Activated CD4-positive, alpha-beta memory T cell treated with anti-CD3 and anti-CD28 coated beads, Interleukin-2, amount 10 ng/mL, durations not matched to agents 7 days and 5 days (primary cell): ENCODE results near the gene CACNA1C. TPM values are rescaled to one million over a fixed set of nuclear protein-coding genes. Genes with fewer than 3 reads are reported as not detected.

ENCODE experiments used
- CTCF ChIA-PET: fragments of 350-600 bp; sonication (Branson Sonifier 250); formaldehyde crosslinking; loops from one replicate; lab custom pipeline; 2021; ENCODE audit warnings: antibody characterized with exemption, inconsistent platforms; lab: Charles Lee
- POLR2A ChIA-PET: fragments of 350-600 bp; sonication (Branson Sonifier 250); formaldehyde crosslinking; loops from one replicate; lab custom pipeline; 2021; ENCODE audit warnings: antibody characterized with exemption; lab: Charles Lee
- DNase-seq: peaks from one replicate; pipeline ENCODE4 v3.0.0-alpha.2; 2020
- H3K27ac Mint-ChIP-seq: one replicate; pipeline ENCODE4 v1.8.0; 2021; ENCODE audit warnings: mild to moderate bottlenecking, mixed read lengths
- H3K27me3 Mint-ChIP-seq: one replicate; pipeline ENCODE4 v1.8.0; 2021; ENCODE audit warnings: mixed read lengths
- H3K36me3 Mint-ChIP-seq: one replicate; pipeline ENCODE4 v1.8.0; 2021; ENCODE audit warnings: low read depth, mixed read lengths
- H3K4me1 Mint-ChIP-seq: one replicate; pipeline ENCODE4 v1.8.0; 2021; ENCODE audit warnings: mixed read lengths
- H3K4me3 Mint-ChIP-seq: one replicate; pipeline ENCODE4 v1.8.0; 2021; ENCODE audit warnings: mild to moderate bottlenecking, mixed read lengths
- H3K9me3 Mint-ChIP-seq: one replicate; pipeline ENCODE4 v1.8.0; 2021; ENCODE audit warnings: mixed read lengths
- total RNA-seq, 2 experiments: library from RNA; stranded (reverse); gene quantifications; one replicate each; pipeline ENCODE4 v1.2.3, GENCODE V29; 2021

The CACNA1C gene
- total RNA-seq, 2 experiments from 2014 or later, result 0.30 TPM

- POLR2A ChIA-PET, result no interaction called here
- no peak overlapping the region for H3K27ac Mint-ChIP-seq
- H3K4me1 Mint-ChIP-seq, result peaks cover 3% of the 10 kb centered on the region
- no peaks in the 10 kb centered on the region for H3K36me3 Mint-ChIP-seq
- DNase-seq, result no peak
- no peaks in the 10 kb centered on the region for H3K9me3 Mint-ChIP-seq
- CTCF ChIA-PET, result interaction anchor here (1.4 to 1.6 kb wide), 2 partner anchors 10 to 288 kb away, joined by 4 to 7 read pairs; no protein-coding TSS in a partner anchor
- no peak overlapping the region for H3K4me3 Mint-ChIP-seq
- H3K27me3 Mint-ChIP-seq, result peaks cover 4% of the 10 kb centered on the region
These were observed 239.2 kb downstream of the CACNA1C start for GRCh38 chr12:2291947-2292346.

- Mint-ChIP-seq H3K27me3 (peaks cover 2% of the 10 kb centered on the region), H3K4me3 (no peak overlapping the region), H3K4me1 (peaks cover 3% of the 10 kb centered on the region), H3K9me3 (no peaks in the 10 kb centered on the region), H3K36me3 (no peaks in the 10 kb centered on the region), H3K27ac (no peak overlapping the region)
- DNase-seq, result no peak
- ChIA-PET POLR2A (no interaction called here), CTCF (no interaction called here)
These were observed 239.8 kb downstream of the CACNA1C start for GRCh38 chr12:2292560-2292959.

GRCh38 chr12:2294651-2295475, 242.1 kb downstream of the CACNA1C start:
- ChIA-PET CTCF (no interaction called here), POLR2A (no interaction called here)
- no peak overlapping the region for H3K27ac Mint-ChIP-seq
- no peak overlapping the region for H3K4me3 Mint-ChIP-seq
- no peaks in the 10 kb centered on the region for H3K36me3 Mint-ChIP-seq
- no peak for DNase-seq
- peaks cover 8% of the 10 kb centered on the region for H3K27me3 Mint-ChIP-seq
- H3K9me3 Mint-ChIP-seq, result no peaks in the 10 kb centered on the region
- peaks cover 3% of the 10 kb centered on the region for H3K4me1 Mint-ChIP-seq

GRCh38 chr12:2295941-2296461, 243.2 kb downstream of the CACNA1C start:
- POLR2A ChIA-PET, result no interaction called here
- Mint-ChIP-seq H3K27me3 (peaks cover 10% of the 10 kb centered on the region), H3K4me1 (peaks cover 3% of the 10 kb centered on the region), H3K27ac (no peak overlapping the region), H3K4me3 (no peak overlapping the region), H3K9me3 (no peaks in the 10 kb centered on the region), H3K36me3 (no peaks in the 10 kb centered on the region)
- CTCF ChIA-PET, result no interaction called here
- DNase-seq, result no peak

- H3K4me1 Mint-ChIP-seq, result peaks cover 3% of the 10 kb centered on the region
- CTCF ChIA-PET, result no interaction called here
These were observed 244.2 kb downstream of the CACNA1C start for GRCh38 chr12:2297004-2297403.

GRCh38 chr12:2297658-2298057, 244.9 kb downstream of the CACNA1C start:
- Mint-ChIP-seq H3K9me3 (no peaks in the 10 kb centered on the region), H3K27ac (no peak overlapping the region), H3K4me3 (no peak overlapping the region), H3K36me3 (no peaks in the 10 kb centered on the region), H3K4me1 (peaks cover 3% of the 10 kb centered on the region), H3K27me3 (peaks cover 10% of the 10 kb centered on the region)
- POLR2A ChIA-PET, result no interaction called here
- DNase-seq, result no peak
- CTCF ChIA-PET, result no interaction called here

More at GRCh38 chr12:2297004-2297403, 244.2 kb downstream of the CACNA1C start:
- DNase-seq, result no peak
- POLR2A ChIA-PET, result no interaction called here
- Mint-ChIP-seq H3K9me3 (no peaks in the 10 kb centered on the region), H3K4me3 (no peak overlapping the region), H3K27me3 (peaks cover 10% of the 10 kb centered on the region), H3K27ac (no peak overlapping the region), H3K36me3 (no peaks in the 10 kb centered on the region)

- Mint-ChIP-seq H3K9me3 (no peaks in the 10 kb centered on the region), H3K4me1 (peaks cover 3% of the 10 kb centered on the region), H3K4me3 (no peak overlapping the region), H3K27me3 (peaks cover 10% of the 10 kb centered on the region), H3K27ac (no peak overlapping the region), H3K36me3 (no peaks in the 10 kb centered on the region)
- DNase-seq, result no peak
- POLR2A ChIA-PET, result no interaction called here
- CTCF ChIA-PET, result no interaction called here
These were observed 245.9 kb downstream of the CACNA1C start for GRCh38 chr12:2298556-2299200.

- Mint-ChIP-seq H3K27me3 (peaks cover 10% of the 10 kb centered on the region), H3K4me3 (no peak overlapping the region), H3K9me3 (no peaks in the 10 kb centered on the region), H3K36me3 (no peaks in the 10 kb centered on the region), H3K27ac (no peak overlapping the region), H3K4me1 (peaks cover 3% of the 10 kb centered on the region)
- DNase-seq, result no peak
- ChIA-PET POLR2A (no interaction called here), CTCF (no interaction called here)
These were observed 246.4 kb downstream of the CACNA1C start for GRCh38 chr12:2299206-2299605.

GRCh38 chr12:2300168-2300567, 247.4 kb downstream of the CACNA1C start:
- no peak for DNase-seq
- H3K4me1 Mint-ChIP-seq, result no peaks in the 10 kb centered on the region
- peaks cover 10% of the 10 kb centered on the region for H3K27me3 Mint-ChIP-seq
- H3K9me3 Mint-ChIP-seq, result no peaks in the 10 kb centered on the region
- H3K36me3 Mint-ChIP-seq, result no peaks in the 10 kb centered on the region
- no peak overlapping the region for H3K4me3 Mint-ChIP-seq
- ChIA-PET CTCF (interaction anchor here (0.9 kb wide), 1 partner anchor 9 kb away, joined by 3 read pairs; no protein-coding TSS in a partner anchor), POLR2A (no interaction called here)
- no peak overlapping the region for H3K27ac Mint-ChIP-seq

- no peaks in the 10 kb centered on the region for H3K36me3 Mint-ChIP-seq
- DNase-seq, result no peak
- peaks cover 9% of the 10 kb centered on the region for H3K27me3 Mint-ChIP-seq
- H3K4me1 Mint-ChIP-seq, result no peaks in the 10 kb centered on the region
- no peaks in the 10 kb centered on the region for H3K9me3 Mint-ChIP-seq
- H3K27ac Mint-ChIP-seq, result no peak overlapping the region
- ChIA-PET CTCF (no interaction called here), POLR2A (no interaction called here)
- H3K4me3 Mint-ChIP-seq, result no peak overlapping the region
These were observed 248.1 kb downstream of the CACNA1C start for GRCh38 chr12:2300886-2301285.

GRCh38 chr12:2301531-2302461, 249.0 kb downstream of the CACNA1C start:
- H3K27me3 Mint-ChIP-seq, result peaks cover 12% of the 10 kb centered on the region
- ChIA-PET CTCF (no interaction called here), POLR2A (no interaction called here)
- H3K4me1 Mint-ChIP-seq, result no peaks in the 10 kb centered on the region
- no peaks in the 10 kb centered on the region for H3K9me3 Mint-ChIP-seq
- no peak for DNase-seq
- H3K27ac Mint-ChIP-seq, result no peak overlapping the region
- H3K4me3 Mint-ChIP-seq, result no peak overlapping the region
- no peaks in the 10 kb centered on the region for H3K36me3 Mint-ChIP-seq

- no peak overlapping the region for H3K4me3 Mint-ChIP-seq
- POLR2A ChIA-PET, result no interaction called here
These were observed 250.2 kb downstream of the CACNA1C start for GRCh38 chr12:2302711-2303580.

More at GRCh38 chr12:2302711-2303580, 250.2 kb downstream of the CACNA1C start:
- DNase-seq, result no peak
- H3K4me1 Mint-ChIP-seq, result no peaks in the 10 kb centered on the region
- H3K27me3 Mint-ChIP-seq, result peaks cover 8% of the 10 kb centered on the region
- CTCF ChIA-PET, result no interaction called here
- no peaks in the 10 kb centered on the region for H3K36me3 Mint-ChIP-seq
- H3K27ac Mint-ChIP-seq, result no peak overlapping the region
- H3K9me3 Mint-ChIP-seq, result no peaks in the 10 kb centered on the region
